Hindlimb muscle (tissue), 1 donor: Measurements from ENCODE around the gene TIMP2. TPM values are rescaled to one million over a fixed set of nuclear protein-coding genes. Genes with fewer than 3 reads are reported as not detected.
"Not testable (repeated sequence)": the region's sequence is repeated elsewhere in the genome, so short reads cannot be mapped to it uniquely, and the experiment has no call there.

ENCODE experiments used
- DNase-seq: peaks from one replicate; pipeline ENCODE4 v3.0.0-alpha.2; 2013
- polyA plus RNA-seq: library from polyadenylated mRNA; unstranded; fragments of 120-200 nt; gene quantifications from one replicate; pipeline ENCODE4 v1.2.1, GENCODE V29; 2013; ENCODE audit not compliant: insufficient read length

Gene TIMP2
- polyA plus RNA-seq, 1 donor = 185 TPM

DNA sequence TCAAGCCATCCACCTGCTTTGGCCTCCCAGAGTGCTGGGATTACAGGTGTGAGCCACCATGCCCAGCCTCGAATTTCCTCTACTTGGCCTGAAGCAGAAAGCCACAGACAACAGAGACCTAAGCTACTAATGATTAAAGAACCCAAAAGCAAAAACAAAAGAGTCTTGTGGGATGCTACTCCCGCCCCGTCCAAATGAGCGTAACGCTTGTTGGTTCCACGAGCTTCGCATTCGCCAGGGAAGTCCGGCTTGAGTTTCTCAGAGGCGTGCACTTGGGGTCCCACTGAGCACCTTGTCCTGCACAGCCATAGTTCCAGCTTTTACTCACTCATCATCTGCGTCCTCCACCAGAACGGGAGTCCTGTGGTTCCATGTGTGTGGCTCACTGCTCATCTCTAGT lies 38.2 kb downstream of the TIMP2 start:
- DNase-seq = no peak

GRCh38 chr17:78885956-78886355 lies 39.2 kb downstream of the TIMP2 start:
- DNase-seq = no peak

DNA sequence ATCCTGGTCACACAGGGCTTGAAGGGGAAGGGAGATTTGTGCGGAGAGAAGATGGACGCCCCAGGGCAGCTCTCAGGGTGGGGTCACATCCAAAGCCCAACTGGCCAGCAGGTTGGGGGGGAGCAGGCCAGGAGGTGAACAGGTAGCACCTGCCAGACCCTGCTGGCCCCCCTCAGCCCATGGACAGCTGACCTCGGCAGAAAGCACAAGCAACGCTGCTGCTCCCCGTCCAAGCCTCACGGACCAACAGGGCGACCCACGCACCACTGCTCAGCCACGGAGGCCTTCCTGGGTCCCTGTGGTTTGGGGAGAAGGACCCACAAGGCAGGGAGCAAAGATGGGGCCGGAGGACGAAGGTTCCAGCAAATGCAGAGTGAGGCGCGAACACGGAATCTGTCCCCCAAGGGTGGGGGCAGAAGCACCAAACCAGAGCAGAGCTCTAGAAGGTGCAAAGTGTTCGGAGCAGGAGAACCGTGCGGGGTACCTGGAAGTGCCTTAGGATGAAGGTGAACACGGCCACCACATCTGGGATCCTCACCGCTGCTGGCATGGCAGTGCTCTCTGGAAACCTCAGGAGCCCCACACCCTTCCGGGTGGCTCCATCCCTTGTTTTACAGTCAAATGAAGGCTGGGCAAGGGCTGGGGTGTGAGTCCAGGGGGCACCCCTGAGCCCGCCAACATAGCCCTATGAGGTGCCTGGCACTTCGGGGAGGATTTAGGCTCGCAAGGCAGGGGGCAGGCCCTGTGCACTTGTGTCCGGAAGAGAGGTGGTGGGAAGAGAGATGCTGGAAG lies 40.1 kb downstream of the TIMP2 start:
- no peak for DNase-seq

DNA sequence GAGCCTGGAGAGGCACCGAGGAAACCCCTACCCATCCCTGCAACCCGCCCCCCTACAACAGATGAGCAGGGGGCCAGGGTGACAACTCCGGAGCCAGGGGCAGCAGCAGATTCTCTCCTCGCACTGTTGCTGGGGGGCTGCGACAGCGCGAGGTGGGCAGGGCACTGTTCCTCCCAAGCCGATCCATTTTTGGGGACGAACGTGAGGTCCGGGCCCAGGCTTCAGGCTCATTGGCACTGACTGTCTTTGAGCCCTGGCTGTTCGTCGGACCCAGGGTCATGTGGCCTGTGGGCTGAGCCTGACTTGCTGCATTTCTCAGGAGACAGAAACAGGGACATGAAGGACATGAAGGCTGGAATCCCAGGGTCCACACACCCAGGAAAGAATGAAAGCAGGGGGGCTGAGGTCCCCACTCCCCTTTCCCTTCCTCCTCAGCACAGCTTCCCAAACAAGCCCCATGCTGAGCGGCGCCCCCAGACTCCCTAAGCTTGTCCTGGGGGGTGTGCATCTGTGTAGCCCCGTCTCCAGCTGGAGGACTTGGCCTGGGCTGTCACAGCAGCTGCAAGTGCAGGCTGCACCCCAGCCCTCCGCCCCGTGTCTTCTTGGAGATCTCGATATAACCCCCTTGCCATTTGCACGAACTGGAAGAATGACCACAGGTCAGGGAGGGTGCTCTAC lies 40.9 kb downstream of the TIMP2 start:
- DNase-seq = no peak

- peak; percentile 88 for DNase-seq
Observed at GRCh38 chr17:78883533-78884131, 41.6 kb downstream of the TIMP2 start.

GRCh38 chr17:78883089-78883532 lies 42.1 kb downstream of the TIMP2 start:
- DNase-seq = peak; percentile 75

DNA sequence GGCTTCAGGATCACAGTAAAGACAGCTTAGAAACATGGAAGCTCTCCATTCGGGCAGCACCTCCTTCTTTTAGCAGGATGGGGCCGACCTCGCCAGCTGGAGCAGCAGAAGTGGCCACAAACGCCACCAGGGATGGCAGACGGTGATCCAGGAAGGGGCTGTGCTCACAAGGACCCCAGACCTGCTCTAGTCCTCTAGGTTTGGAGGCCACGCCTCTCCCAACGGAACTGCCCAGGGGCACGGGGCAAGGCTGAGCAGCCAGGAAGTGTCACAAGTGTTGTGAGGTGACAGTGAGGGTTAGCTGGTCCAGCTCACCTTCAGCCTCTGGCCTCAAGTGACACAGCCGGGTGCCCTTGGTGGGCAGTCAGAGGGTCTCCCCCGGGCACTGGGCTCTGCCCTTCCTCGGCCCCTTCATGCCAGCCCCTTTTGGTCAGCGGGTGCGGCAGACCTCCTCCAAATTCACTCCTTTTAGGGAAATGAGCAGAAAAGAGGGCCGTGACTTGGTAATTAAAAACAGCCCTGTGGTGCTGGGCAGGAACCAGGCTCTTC lies 42.6 kb downstream of the TIMP2 start:
- no peak for DNase-seq

DNA sequence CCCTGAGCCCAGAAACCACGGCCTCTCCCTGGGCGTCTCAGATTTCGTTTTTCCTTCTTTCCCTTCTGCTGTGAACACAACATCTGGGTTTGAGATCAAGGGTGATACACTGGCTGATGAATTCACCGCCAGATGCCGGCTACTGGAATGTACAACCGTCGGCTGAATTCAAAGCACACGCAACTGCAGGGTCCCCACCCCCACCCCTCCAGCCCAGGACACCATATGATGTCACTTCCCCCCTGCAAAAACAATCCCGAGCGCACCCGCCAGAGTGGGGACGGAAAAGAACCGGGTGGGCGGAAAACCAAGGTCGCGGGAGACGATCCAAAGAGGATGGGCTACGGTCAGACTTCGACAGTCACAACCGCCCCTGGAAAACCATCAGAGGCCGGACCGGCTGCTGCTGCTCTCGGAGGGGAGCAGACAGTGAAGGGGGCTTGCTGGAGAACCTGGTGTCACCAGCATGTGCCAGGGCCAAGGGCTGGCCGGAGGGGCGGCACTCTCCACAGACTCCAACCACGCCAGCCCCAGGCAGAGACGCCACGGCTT lies 45.5 kb downstream of the TIMP2 start:
- DNase-seq = peak; percentile 91

DNA sequence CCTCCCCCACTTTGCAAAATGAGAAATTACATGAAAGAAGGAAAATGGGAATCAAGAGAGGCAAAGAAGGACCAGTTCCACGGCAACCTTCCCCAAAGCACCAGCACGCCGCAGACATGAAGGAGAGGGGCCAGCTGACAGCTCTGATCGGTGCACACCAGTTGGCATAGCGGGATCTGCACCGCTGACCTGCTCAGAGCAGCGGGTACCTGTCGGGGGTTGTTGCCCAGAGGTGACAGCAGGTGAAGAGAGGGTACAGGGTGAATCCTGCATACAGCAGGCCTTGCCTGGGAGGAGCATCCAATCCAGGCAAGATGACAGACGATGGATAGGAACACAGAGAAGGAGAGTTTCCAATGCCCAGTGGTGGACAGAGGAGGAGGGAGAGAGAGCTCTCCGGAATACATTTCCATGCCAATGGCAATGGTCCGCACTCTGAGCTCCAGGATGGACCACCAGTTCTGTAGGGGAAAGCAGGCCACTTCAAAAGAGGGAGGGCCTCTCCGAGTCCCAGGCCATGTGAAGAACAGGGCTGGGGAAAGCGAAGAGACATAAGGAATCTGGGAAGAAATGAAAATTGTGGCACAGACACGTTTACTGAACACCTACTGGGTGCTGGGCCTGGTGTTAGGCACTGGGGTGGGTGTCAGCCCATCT lies 46.2 kb downstream of the TIMP2 start:
- peak; percentile 44 for DNase-seq

- DNase-seq = no peak
Observed at GRCh38 chr17:78878261-78878660, 46.9 kb downstream of the TIMP2 start.

DNA sequence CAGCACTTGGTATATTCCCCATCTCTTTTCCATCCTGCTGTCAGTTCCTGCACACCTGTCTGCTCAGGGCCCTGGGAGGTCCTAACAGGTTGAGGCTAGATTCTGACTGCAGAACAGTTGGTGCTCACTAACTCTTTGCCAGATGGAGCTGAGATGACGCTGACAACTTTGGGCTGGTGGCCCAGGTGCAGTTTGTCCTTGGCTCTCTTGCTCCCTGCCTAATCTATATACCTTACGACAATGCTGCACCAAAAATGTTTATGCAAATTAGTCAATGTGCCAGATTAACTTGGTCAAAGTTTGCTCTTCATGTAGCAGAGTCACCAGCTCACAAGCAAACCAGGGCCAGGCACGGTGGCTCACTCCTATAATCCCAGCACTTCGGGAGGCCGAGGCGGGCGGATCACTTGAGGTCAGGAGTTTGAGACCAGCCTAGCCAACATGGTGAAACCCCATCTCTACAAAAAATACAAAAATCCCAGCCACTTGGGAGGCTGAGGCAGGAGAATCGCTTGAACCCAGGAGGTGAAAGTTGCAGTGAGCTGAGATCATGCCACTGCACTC lies 48.2 kb downstream of the TIMP2 start:
- not testable (repeated sequence) for DNase-seq

DNA sequence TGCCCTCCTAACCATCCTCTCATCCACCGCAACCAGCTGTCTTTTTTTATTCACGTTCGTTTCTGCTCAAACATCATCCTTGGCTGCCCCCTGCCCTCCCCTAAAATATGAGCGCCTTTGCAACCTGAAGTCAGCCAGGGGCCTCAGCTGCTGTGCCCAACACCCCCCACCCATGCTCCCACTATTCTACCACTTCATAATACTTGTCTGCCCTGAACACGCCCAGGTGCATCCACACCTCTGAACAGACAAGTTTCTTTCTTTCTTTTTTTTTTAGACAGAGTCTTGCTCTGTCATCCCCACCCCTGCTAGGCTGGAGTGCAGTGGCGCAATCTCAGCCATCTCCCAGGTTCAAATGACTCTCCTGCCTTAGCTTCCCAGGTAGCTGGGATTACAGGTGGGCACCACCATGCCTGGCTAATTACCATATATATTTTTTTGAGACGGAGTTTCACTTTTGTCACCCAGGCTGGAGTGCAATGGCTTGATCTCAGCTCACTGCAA lies 49.0 kb downstream of the TIMP2 start:
- no peak for DNase-seq

- no peak for DNase-seq
Observed at GRCh38 chr17:78875363-78876093, 49.7 kb downstream of the TIMP2 start.

DNA sequence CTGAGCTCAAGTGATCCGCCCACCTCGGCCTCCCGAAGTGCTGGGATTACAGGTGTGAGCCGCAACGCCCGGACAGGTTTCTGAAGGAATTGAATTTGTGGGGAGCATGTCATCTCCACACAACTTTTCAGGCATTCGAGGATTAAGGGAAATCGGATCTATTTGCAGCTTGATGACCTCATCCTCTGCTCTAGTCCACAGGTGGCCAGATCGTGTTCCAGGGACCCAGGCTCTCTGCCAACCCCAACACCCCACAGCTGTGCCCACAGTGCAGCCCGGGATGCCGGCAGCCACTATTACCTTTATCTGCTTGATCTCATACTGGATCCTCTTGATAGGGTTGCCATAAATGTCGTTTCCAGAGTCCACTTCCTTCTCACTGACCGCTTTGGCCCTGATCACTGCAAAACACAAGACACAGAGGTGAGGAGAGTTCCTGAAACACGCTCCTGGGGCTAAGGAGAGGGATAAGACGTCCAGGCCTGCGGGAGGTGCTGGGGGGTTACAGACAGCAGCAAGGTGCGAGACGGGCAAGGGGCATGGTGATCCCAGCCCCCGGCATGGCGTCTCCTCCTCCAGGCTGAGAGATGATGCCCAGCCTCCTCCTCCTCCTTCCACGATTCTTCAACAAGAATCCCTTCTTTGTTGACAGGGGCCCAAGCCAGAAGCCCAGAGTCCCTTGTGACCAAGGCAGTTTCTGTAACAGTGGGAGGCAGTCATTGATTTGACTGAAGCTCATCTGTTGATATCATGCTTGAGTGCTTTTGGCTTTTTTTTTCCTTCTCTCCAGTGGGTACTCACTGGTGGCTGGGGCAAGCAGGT lies 51.5 kb downstream of the TIMP2 start:
- DNase-seq = peak; percentile 48

- DNase-seq = no peak
Observed at GRCh38 chr17:78872486-78872885, 52.7 kb downstream of the TIMP2 start.

GRCh38 chr17:78870621-78871020 lies 54.6 kb downstream of the TIMP2 start:
- DNase-seq = no peak

DNA sequence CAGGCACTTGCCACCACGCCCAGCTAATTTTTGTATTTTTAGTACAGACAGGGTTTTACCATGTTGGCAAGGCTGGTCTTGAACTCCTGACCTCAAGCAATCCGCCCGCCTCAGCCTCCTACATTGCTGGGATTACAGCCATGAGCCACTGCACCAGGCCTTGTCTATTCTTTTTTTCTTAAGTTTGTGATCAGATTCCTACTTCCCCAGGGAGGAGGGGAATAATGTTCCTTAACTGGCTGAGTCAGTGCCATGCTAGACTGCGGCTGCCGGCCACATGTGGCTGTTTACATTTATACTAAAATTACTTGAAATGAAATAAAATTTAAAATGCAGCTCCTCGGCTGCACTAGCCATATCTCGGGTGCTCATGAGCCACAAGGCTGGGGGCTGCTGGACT lies 56.8 kb downstream of the TIMP2 start:
- no peak for DNase-seq

DNA sequence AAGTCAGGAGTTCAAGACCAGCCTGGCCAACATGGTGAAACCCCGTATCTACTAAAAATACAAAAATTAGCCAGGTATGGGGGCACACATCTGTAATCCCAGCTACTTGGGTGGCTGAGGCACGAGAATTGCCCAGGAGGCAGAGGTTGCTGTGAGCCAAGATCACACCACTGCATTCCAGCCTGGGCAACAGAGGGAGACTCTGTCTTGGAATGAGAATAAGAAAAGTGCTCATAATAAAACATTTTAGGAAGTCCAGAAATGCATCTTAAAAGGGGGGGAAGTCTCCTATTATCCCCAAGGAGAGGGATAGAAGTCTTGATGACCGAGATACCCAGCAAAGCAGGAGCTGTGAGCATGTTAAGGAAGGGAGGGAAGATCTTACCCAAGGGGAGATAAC lies 58.1 kb downstream of the TIMP2 start:
- DNase-seq = not testable (repeated sequence)

GRCh38 chr17:78865682-78866390 lies 59.4 kb downstream of the TIMP2 start:
- peak; percentile 78 for DNase-seq

DNA sequence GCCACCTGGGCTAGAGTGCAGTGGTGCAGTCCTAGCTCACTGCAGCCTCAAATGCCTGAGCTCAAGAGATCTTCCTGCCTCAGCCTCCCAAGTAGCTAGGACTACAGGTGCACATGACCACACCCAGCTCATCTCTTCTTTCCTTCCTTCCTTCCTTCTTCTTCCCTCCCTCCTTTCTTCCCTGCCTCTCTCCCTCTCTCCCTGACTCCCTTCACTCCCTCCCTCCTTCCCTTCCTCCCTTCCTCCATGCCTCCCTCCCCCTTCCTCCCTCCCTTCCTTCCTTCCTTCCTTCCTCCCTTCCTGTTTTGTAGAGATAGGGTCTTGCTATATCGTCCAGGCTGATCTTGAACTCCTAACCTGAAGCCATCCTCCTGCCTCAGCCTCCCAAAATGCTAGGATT lies 61.1 kb downstream of the TIMP2 start:
- no peak for DNase-seq
